Adrenal gland (tissue), 12 donors: ENCODE results near the gene CSKMT. TPM values are rescaled to one million over a fixed set of nuclear protein-coding genes. Genes with fewer than 3 reads are reported as not detected.

Experiments used
- DNase-seq, 7 donors: peaks; one replicate each; pipeline ENCODE4 v3.0.0-alpha.2; 2019 to 2020
- H3K27ac ChIP-seq, 5 donors: fragments of 200-600 bp; sonication (generic) in 4 of 5; 1 replicate in 3 of 5; 2 replicates in 2 of 5; pipeline versions ENCODE4 v1.5.1 to v1.8.0; 2016 to 2020; ENCODE audit warnings: mild to moderate bottlenecking in 1 of 5
- H3K27me3 ChIP-seq: fragments of 200-600 bp; 2 replicates; pipeline ENCODE4 v1.8.0; 2021
- H3K36me3 ChIP-seq, 2 donors: fragments of 200-600 bp; replicated peaks in 1 of 2; 1 replicate in 1 of 2; 2 replicates in 1 of 2; pipeline versions ENCODE4 v1.5.1 to v1.8.0; 2018 to 2022
- H3K4me1 ChIP-seq, 2 donors: fragments of 200-600 bp; replicated peaks in 1 of 2; 1 replicate in 1 of 2; 2 replicates in 1 of 2; pipeline versions ENCODE4 v1.5.1 to v1.8.0; 2018 to 2021
- H3K4me3 ChIP-seq, 4 donors: fragments of 200-600 bp; sonication (generic) in 3 of 4; one replicate each; pipeline ENCODE4 v1.5.1; 2016 to 2018
- H3K9me3 ChIP-seq, 3 donors: fragments of 200-600 bp; sonication (generic) in 1 of 3; replicated peaks in 1 of 3; 1 replicate in 2 of 3; 2 replicates in 1 of 3; pipeline versions ENCODE4 v1.5.1 to v1.8.0; 2016 to 2021
- CTCF ChIP-seq, 6 experiments: fragments of 450-650 bp in 4 of 6; fragments of 200-600 bp in 2 of 6; sonication (generic) in 1 of 6; IDR thresholded peaks; 1 replicate in 5 of 6; 2 replicates in 1 of 6; pipeline versions ENCODE4 v1.5.1 to v1.8.0; 2016 to 2021; ENCODE audit warnings: antibody characterized with exemption in 6 of 6, mild to moderate bottlenecking in 2 of 6, moderate library complexity in 1 of 6
- POLR2A ChIP-seq, 2 donors: fragments of 450-650 bp; IDR thresholded peaks; one replicate each; pipeline ENCODE4 v1.6.1; 2017; ENCODE audit warnings: antibody characterized with exemption in 2 of 2, mild to moderate bottlenecking in 2 of 2, moderate library complexity in 1 of 2
- WGBS, 4 donors: extraction: QIAGEN DNeasy Blood & Tissue Kit in 2 of 4; methylation state at CpG; one replicate each; pipeline versions ENCODE4 v1.1.5 to v1.1.7; 2013 to 2017; 5-methylcytosine and 5-hydroxymethylcytosine counted together
- intact Hi-C, 2 donors: fragments of 100-400 bp; cut with DNase I; formaldehyde crosslinking; loops; one replicate each; pipeline versions ENCODE4 v1.14.1 to v1.15.0; 2022 to 2023
- polyA plus RNA-seq, 3 donors: library from polyadenylated mRNA; stranded (reverse); fragments of 200-250 nt in 2 of 3; fragments of 350-450 nt in 1 of 3; fragmentation: Illumina TruSeq in 1 of 3; extraction: RNeasy Lipid Tissue Mini Kit (QIAGEN cat#74804) in 1 of 3; gene quantifications; one replicate each; pipeline ENCODE4 v1.2.3, GENCODE V29; 2013 to 2014
- total RNA-seq, 9 donors: library from RNA; depleted of rRNA in 4 of 9; stranded (reverse); fragments of >200 nt in 4 of 9; fragments of 120-200 nt in 1 of 9; fragmentation: NEBNext Ultra II Directional in 1 of 9; extraction: Animal tissue kit (Norgen Biotek cat#: 25700) in 1 of 9; gene quantifications; one replicate each; pipeline versions ENCODE4 v1.1.0 to v1.2.4, GENCODE V29; 2013 to 2023
- donor health status: healthy with polysubstance abuse.
- donor health status: Bipolar disorder and iron deficiency.
- donor health status: DM: yes; HTN: yes; CAD: no.
- donor health status: DM: no; HTN: no; CAD: no.
- donor health status: DM: no; HTN: no; CAD: no.
- donor health status: DM: yes; HTN: yes; CAD: no.

The CSKMT gene
- total and polyA plus RNA-seq, 12 donors = 1.9 to 37.2 (median 8.7) TPM; not detected in 1

- H3K4me1 ChIP-seq = peaks cover 12 to 21% of the 10 kb centered on the region in 2 donors
- intact Hi-C loops = no loop called here
- no peaks in the 10 kb centered on the region for H3K27me3 ChIP-seq
These were observed 13.9 kb downstream of the CSKMT start, which contains the start of gene UBXN1 for GRCh38 chr11:62678770-62679696. Gene UBXN1, minus strand, starts transcription at chr11:62679073. Its CDS starts 150 bp downstream, at chr11:62678923.

GRCh38 chr11:62680825-62681240 is 15.7 kb downstream of the CSKMT start:
- intact Hi-C loops = no loop called here
- H3K4me1 ChIP-seq = peaks cover 12 to 21% of the 10 kb centered on the region in 2 donors
- DNase-seq = peak; percentile 41 to 75 (median 66)
- H3K27me3 ChIP-seq = no peaks in the 10 kb centered on the region
- 43 to 54% (median 47%) methylated on average over 4 of the region's 4 CpGs for WGBS, 4 donors
- peak; percentile 36 to 69 (median 61) for TF ChIP-seq CTCF (IDR thresholded peaks at IDR 0.05)
- TF ChIP-seq POLR2A (IDR thresholded peaks at IDR 0.05) = no peak
- H3K27ac ChIP-seq = peak overlapping the region in 2 of 5 donors; percentile 34 to 65
- no peak overlapping the region for H3K4me3 ChIP-seq
- H3K36me3 ChIP-seq = peaks cover 0 to 17% of the 10 kb centered on the region in 2 donors
- H3K9me3 ChIP-seq = no peaks in the 10 kb centered on the region

More at GRCh38 chr11:62678770-62679696, 13.9 kb downstream of the CSKMT start, which contains the start of gene UBXN1:
- Histone ChIP-seq H3K36me3 (peaks cover 0 to 27% of the 10 kb centered on the region in 2 donors), H3K27ac (peak within 1 kb of the TSS; percentile 58 to 91 (median 82)), H3K9me3 (no peaks in the 10 kb centered on the region), H3K4me3 (peak within 1 kb of the TSS; percentile 73 to 92 (median 78))
- DNase-seq = peak; percentile 87 to 94 (median 91)
- 7 to 18% (median 9%) methylated on average over 20 to 55 of the region's 55 CpGs for WGBS, 4 donors
- TF ChIP-seq POLR2A (IDR thresholded peaks at IDR 0.05) = peak in 1 of 2 donors; percentile 71
- TF ChIP-seq CTCF (IDR thresholded peaks at IDR 0.05) = no peak

GRCh38 chr11:62682518-62682917 is 17.4 kb downstream of the CSKMT start:
- intact Hi-C loops = no loop called here
- TF ChIP-seq CTCF (IDR thresholded peaks at IDR 0.05) = no peak
- no peak for TF ChIP-seq POLR2A (IDR thresholded peaks at IDR 0.05)
- DNase-seq = no peak
- H3K27me3 ChIP-seq = no peaks in the 10 kb centered on the region
- H3K27ac ChIP-seq = no peak overlapping the region
- no peak overlapping the region for H3K4me3 ChIP-seq
- 83 to 95% (median 86%) methylated on average over 7 of the region's 7 CpGs for WGBS, 4 donors
- no peaks in the 10 kb centered on the region for H3K9me3 ChIP-seq
- H3K4me1 ChIP-seq = peaks cover 12 to 17% of the 10 kb centered on the region in 2 donors
- H3K36me3 ChIP-seq = peaks cover 0 to 4% of the 10 kb centered on the region in 2 donors
